KMS-11 (cell line): ENCODE measurements around the gene ANKS4B.

Experiments
- H2AFZ ChIP-seq: fragments of 200-600 bp; sonication (generic); 2 replicates; pipeline ENCODE4 v1.6.1; 2016; ENCODE audit warnings: antibody characterized with exemption, mixed run types, low read depth
- H3K27ac ChIP-seq: fragments of 200-600 bp; sonication (generic); 2 replicates; pipeline ENCODE4 v1.6.1; 2016; ENCODE audit warnings: mild to moderate bottlenecking, mixed run types
- H3K27me3 ChIP-seq: fragments of 200-600 bp; sonication (generic); 2 replicates; pipeline ENCODE4 v1.6.1; 2017; ENCODE audit warnings: mild to moderate bottlenecking, low read depth, mixed run types, moderate library complexity; ENCODE audit not compliant: insufficient read depth
- H3K36me3 ChIP-seq: fragments of 200-600 bp; sonication (generic); 2 replicates; pipeline ENCODE4 v1.6.1; 2017; ENCODE audit warnings: mild to moderate bottlenecking, mixed run types; ENCODE audit not compliant: insufficient read depth
- H3K4me1 ChIP-seq: fragments of 200-600 bp; sonication (generic); 2 replicates; pipeline ENCODE4 v1.6.1; 2016; ENCODE audit warnings: mild to moderate bottlenecking, low read depth, mixed run types; ENCODE audit not compliant: poor library complexity, severe bottlenecking
- H3K4me2 ChIP-seq: fragments of 200-600 bp; sonication (generic); 2 replicates; pipeline ENCODE4 v1.7.0; 2016; ENCODE audit warnings: mild to moderate bottlenecking, mixed run types
- H3K4me3 ChIP-seq: fragments of 200-600 bp; sonication (generic); IDR thresholded peaks from 2 replicates; pipeline ENCODE4 v1.6.1; 2017; ENCODE audit warnings: low read depth, low read length, mixed read lengths; ENCODE audit not compliant: insufficient read depth
- H3K79me2 ChIP-seq: fragments of 200-600 bp; sonication (generic); 2 replicates; pipeline ENCODE4 v1.6.1; 2016; ENCODE audit warnings: low read depth, mixed run types; ENCODE audit not compliant: insufficient read depth
- H3K9ac ChIP-seq: fragments of 200-600 bp; sonication (generic); 2 replicates; pipeline ENCODE4 v1.6.1; 2016; ENCODE audit warnings: mild to moderate bottlenecking, mixed run types
- H4K20me1 ChIP-seq: fragments of 200-600 bp; sonication (generic); 2 replicates; pipeline ENCODE4 v1.6.1; 2016; ENCODE audit warnings: mild to moderate bottlenecking, mixed run types; ENCODE audit not compliant: insufficient read depth
- CTCF ChIP-seq: fragments of 200-600 bp; sonication (generic); conservative IDR thresholded peaks from 2 replicates; pipeline ENCODE4 v1.6.1; 2017; ENCODE audit warnings: low read depth, mild to moderate bottlenecking, antibody characterized with exemption, low read length, moderate library complexity, mixed read lengths

The ANKS4B gene

GRCh38 chr16:21226749-21227148 is 6.8 kb upstream of the ANKS4B start:
- TF ChIP-seq CTCF: no peak
- H3K9ac ChIP-seq: no peak overlapping the region
- no peaks in the 10 kb centered on the region for H3K4me1 ChIP-seq
- H3K27me3 ChIP-seq: no peaks in the 10 kb centered on the region
- no peaks in the 10 kb centered on the region for H3K36me3 ChIP-seq
- no peak overlapping the region for H3K4me2 ChIP-seq
- no peaks in the 10 kb centered on the region for H3K79me2 ChIP-seq
- no peak overlapping the region for H3K27ac ChIP-seq
- no peak overlapping the region for H2AFZ ChIP-seq
- no peak overlapping the region for H3K4me3 ChIP-seq
- H4K20me1 ChIP-seq: no peaks in the 10 kb centered on the region

GRCh38 chr16:21227866-21228265 is 5.6 kb upstream of the ANKS4B start:
- Histone ChIP-seq H3K27me3 (no peaks in the 10 kb centered on the region), H4K20me1 (no peaks in the 10 kb centered on the region), H3K4me2 (no peak overlapping the region), H3K27ac (no peak overlapping the region), H3K79me2 (no peaks in the 10 kb centered on the region), H2AFZ (no peak overlapping the region), H3K4me3 (no peak overlapping the region), H3K36me3 (no peaks in the 10 kb centered on the region), H3K4me1 (no peaks in the 10 kb centered on the region), H3K9ac (no peak overlapping the region)
- TF ChIP-seq CTCF: no peak

GRCh38 chr16:21228361-21228872 is 5.1 kb upstream of the ANKS4B start:
- no peaks in the 10 kb centered on the region for H3K79me2 ChIP-seq
- H3K36me3 ChIP-seq: no peaks in the 10 kb centered on the region
- no peaks in the 10 kb centered on the region for H3K4me1 ChIP-seq
- no peak overlapping the region for H3K9ac ChIP-seq
- H3K4me2 ChIP-seq: no peak overlapping the region
- H3K4me3 ChIP-seq: no peak overlapping the region
- no peaks in the 10 kb centered on the region for H3K27me3 ChIP-seq
- no peak overlapping the region for H2AFZ ChIP-seq
- no peak for TF ChIP-seq CTCF
- no peaks in the 10 kb centered on the region for H4K20me1 ChIP-seq
- H3K27ac ChIP-seq: no peak overlapping the region

- Histone ChIP-seq H4K20me1 (no peaks in the 10 kb centered on the region), H3K79me2 (no peaks in the 10 kb centered on the region), H3K4me1 (no peaks in the 10 kb centered on the region), H3K36me3 (no peaks in the 10 kb centered on the region), H3K4me3 (no peak overlapping the region), H3K27ac (no peak overlapping the region), H3K27me3 (no peaks in the 10 kb centered on the region), H2AFZ (no peak overlapping the region), H3K4me2 (no peak overlapping the region), H3K9ac (no peak overlapping the region)
- TF ChIP-seq CTCF: no peak
Measured at GRCh38 chr16:21233045-21233520, 416 bp upstream of the ANKS4B start.
